Lower lobe of right lung (tissue), 1 donor: ENCODE results near the gene ZFP3. TPM values are rescaled to one million over a fixed set of nuclear protein-coding genes. Genes with fewer than 3 reads are reported as not detected.

Experiments
- total RNA-seq: library from RNA; stranded (reverse); fragmentation: NEBNext Ultra II Directional; extraction: Animal tissue kit (Norgen Biotek cat#: 25700); gene quantifications from one replicate; pipeline ENCODE4 v1.2.1, GENCODE V29; 2021
- donor health status: DM: no; HTN: yes; CAD: no; lungs with severe emphysema.

Gene ZFP3
- total RNA-seq, 1 donor from 2014 or later, result 7.1 TPM

Other genes starting within 250 kb of the ZFP3 start
- 155 TPM for gene MINK1, start 245.1 kb upstream of the ZFP3 start, total RNA-seq
- gene C17orf107, start 178.9 kb upstream of the ZFP3 start, total RNA-seq, result 2.2 TPM
- 0.71 TPM for gene CHRNE, start 175.4 kb upstream of the ZFP3 start, total RNA-seq
- gene GP1BA, start 146.2 kb upstream of the ZFP3 start, total RNA-seq, result 0.92 TPM
- gene SLC25A11, start 138.4 kb upstream of the ZFP3 start, total RNA-seq, result 59.9 TPM
- 97.5 TPM for gene RNF167, start 138.2 kb upstream of the ZFP3 start, total RNA-seq
- 528 TPM for gene PFN1, start 129.9 kb upstream of the ZFP3 start, total RNA-seq
- 8.2 TPM for gene ENO3, start 127.3 kb upstream of the ZFP3 start, total RNA-seq
- gene SPAG7, start 110.7 kb upstream of the ZFP3 start, total RNA-seq, result 56.3 TPM
- 49.9 TPM for gene CAMTA2, start 90.8 kb upstream of the ZFP3 start, total RNA-seq
- 1.9 TPM for gene INCA1, start 80.9 kb upstream of the ZFP3 start, total RNA-seq
- 182 TPM for gene KIF1C, start 80.5 kb upstream of the ZFP3 start, total RNA-seq
- 0.86 TPM for gene SLC52A1, start 43.0 kb upstream of the ZFP3 start, total RNA-seq
- gene ZNF232, start 33.4 kb downstream of the ZFP3 start, total RNA-seq, result 11.4 TPM
- 0.30 TPM for gene USP6, start 37.6 kb downstream of the ZFP3 start, total RNA-seq
- 8.7 TPM for gene ZNF594, start 113.4 kb downstream of the ZFP3 start, total RNA-seq
- gene SCIMP, start 156.4 kb downstream of the ZFP3 start, total RNA-seq, result 35.5 TPM
- 44.2 TPM for gene RABEP1, start 203.8 kb downstream of the ZFP3 start, total RNA-seq